NCI-H1105 treated with DMSO at 0.1 percent for 48 hours (cell line): Measurements from ENCODE around the gene COPE.
"Not testable (repeated sequence)": the region's sequence is repeated elsewhere in the genome, so short reads cannot be mapped to it uniquely, and the experiment has no call there.

Experiments
- DNase-seq: peaks from one replicate; lab custom pipeline; 2025; lab: John Stamatoyannopoulos, UW

Gene COPE

GRCh38 chr19:18908917-18909619 lies 10.1 kb downstream of the COPE start:
- DNase-seq: no peak

- DNase-seq: no peak
Observed at GRCh38 chr19:18906605-18907519, 12.3 kb downstream of the COPE start.

GRCh38 chr19:18905513-18906236 lies 13.5 kb downstream of the COPE start:
- DNase-seq: no peak

GRCh38 chr19:18905058-18905456 lies 14.1 kb downstream of the COPE start:
- no peak for DNase-seq

GRCh38 chr19:18904334-18905057 lies 14.7 kb downstream of the COPE start:
- no peak for DNase-seq

- DNase-seq: no peak
Observed at GRCh38 chr19:18903156-18904037, 15.8 kb downstream of the COPE start.

GRCh38 chr19:18902519-18902918 lies 16.7 kb downstream of the COPE start:
- DNase-seq: not testable (repeated sequence)

GRCh38 chr19:18901491-18901890 lies 17.7 kb downstream of the COPE start:
- DNase-seq: no peak

- no peak for DNase-seq
Observed at GRCh38 chr19:18900700-18901481, 18.3 kb downstream of the COPE start.

- DNase-seq: no peak
Observed at GRCh38 chr19:18899624-18900560, 19.3 kb downstream of the COPE start.

- DNase-seq: no peak
Observed at GRCh38 chr19:18898607-18899408, 20.4 kb downstream of the COPE start.

- DNase-seq: no peak
Observed at GRCh38 chr19:18898081-18898606, 21.0 kb downstream of the COPE start.

GRCh38 chr19:18897094-18898029 lies 21.8 kb downstream of the COPE start:
- DNase-seq: no peak

- DNase-seq: no peak
Observed at GRCh38 chr19:18896421-18896841, 22.8 kb downstream of the COPE start.

GRCh38 chr19:18895824-18896341 lies 23.3 kb downstream of the COPE start, which contains the start of gene CERS1:
TSS of gene CERS1 (minus strand) at chr19:18896158. CDS start at chr19:18896072, 86 bp downstream.
- peak; percentile 45 for DNase-seq
